Activated effector memory CD4-positive, alpha-beta T cell treated with Interleukin-2 at 50 U/mL for 16 hours (primary cell): ENCODE results near the gene KLF16.

ENCODE experiments used
- DNase-seq: peaks from one replicate; pipeline ENCODE4 v3.0.0-alpha.2; 2020

The KLF16 gene

GRCh38 chr19:1854039-1854541 lies 9.3 kb downstream of the KLF16 start:
- no peak for DNase-seq

DNA sequence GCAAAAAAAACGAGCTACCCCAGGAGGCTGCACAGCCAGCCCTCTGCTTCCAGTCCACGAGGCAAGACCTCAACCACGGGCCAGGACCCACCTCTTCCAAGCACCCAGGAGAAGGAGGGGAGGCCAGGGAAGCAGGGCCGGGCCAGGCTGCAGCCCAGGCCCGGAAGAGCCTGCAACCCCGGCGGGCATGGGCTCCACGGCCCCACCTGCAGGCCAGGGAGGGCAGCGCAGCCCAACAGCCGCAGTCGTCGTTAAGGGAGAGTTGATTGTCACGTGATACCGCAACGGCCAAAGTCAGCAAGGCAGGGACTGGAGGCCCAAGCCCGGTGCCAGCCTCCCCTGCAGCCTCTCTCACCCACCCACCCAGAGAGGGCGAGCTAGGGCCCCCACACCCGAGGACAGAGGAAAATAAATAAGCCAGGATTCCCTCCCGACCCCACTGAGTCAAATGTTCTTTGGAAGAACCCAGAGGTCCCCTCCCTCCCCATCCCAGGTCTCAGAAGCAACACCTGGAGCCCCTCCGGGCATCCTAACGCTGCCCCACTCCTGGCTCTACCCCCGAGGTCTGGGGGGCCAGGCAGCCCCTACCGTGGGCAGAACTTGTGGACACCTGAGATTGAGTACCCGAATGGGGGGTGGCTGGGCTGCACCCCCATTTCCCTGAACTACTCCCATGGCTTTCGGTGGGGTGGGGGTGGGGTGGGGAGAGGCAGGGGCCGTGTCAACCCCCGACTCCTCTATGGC lies 9.9 kb downstream of the KLF16 start:
- DNase-seq = peak; percentile 69

GRCh38 chr19:1852581-1853128 lies 10.7 kb downstream of the KLF16 start:
- no peak for DNase-seq

- no peak for DNase-seq
Measured at GRCh38 chr19:1851654-1852580, 11.5 kb downstream of the KLF16 start.

DNA sequence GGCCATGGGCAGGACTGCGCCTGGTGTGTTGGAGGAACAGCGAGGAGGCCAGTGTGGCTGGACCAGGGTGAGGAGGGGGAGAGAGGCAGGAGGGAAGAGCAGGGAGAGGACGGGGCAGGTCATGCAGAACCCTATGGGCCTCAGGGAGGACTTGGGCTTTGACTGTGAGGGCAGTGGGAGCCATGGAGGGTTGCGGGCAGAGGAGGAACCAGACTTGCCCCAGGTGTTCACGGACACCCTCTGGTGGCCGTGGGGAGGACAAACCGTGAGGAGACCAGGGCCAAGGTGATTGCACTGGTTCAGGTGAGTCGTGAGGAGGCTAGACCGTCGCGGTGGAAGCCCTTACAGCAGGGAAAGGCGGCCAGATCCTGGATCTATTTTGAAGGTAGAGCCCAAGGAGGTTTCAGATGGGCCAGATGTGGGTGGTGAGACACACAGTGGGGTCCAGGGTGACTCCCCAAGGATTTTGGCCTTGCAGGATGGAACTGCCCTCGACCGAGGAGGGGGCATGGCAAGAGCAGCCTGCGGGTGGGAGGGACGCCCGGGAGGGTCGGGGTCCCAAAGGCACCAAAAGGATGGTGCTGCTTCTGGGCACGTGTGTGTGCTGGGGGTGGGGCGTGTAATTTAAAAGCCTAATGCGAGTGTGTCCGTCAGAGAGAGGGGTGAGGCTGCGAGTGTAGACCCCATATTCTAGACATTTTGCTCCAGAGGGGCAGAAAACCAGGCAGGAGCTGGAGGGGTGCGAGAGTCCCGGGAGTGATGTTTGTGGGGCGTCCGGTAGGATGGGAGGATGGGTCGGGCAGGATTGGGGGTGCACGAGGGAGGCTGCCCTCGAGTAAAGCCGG lies 12.3 kb downstream of the KLF16 start:
- no peak for DNase-seq

- no peak for DNase-seq
Measured at GRCh38 chr19:1849886-1850398, 13.4 kb downstream of the KLF16 start.

DNA sequence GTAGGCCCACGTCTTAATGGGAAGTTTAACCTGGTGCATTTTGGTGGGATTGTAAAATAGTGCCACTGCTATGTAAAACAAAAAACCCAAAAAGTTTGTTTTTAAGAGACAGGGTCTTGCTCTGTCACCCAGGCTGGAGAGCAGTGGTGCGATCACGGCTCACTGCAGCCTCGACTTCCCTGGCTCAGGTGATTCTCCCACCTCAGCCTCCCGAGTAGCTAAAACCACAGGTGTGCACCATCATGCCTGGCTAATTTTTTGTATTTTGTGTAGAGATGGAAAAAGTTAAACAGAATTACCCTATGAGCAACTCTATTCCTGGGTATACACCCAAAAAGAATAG lies 14.3 kb downstream of the KLF16 start:
- no peak for DNase-seq

GRCh38 chr19:1848399-1849131 lies 14.8 kb downstream of the KLF16 start, which contains the start of gene REXO1:
Gene REXO1, minus strand, starts transcription at chr19:1848483. Its CDS starts 125 bp downstream, at chr19:1848358.
- peak; percentile 96 for DNase-seq

DNA sequence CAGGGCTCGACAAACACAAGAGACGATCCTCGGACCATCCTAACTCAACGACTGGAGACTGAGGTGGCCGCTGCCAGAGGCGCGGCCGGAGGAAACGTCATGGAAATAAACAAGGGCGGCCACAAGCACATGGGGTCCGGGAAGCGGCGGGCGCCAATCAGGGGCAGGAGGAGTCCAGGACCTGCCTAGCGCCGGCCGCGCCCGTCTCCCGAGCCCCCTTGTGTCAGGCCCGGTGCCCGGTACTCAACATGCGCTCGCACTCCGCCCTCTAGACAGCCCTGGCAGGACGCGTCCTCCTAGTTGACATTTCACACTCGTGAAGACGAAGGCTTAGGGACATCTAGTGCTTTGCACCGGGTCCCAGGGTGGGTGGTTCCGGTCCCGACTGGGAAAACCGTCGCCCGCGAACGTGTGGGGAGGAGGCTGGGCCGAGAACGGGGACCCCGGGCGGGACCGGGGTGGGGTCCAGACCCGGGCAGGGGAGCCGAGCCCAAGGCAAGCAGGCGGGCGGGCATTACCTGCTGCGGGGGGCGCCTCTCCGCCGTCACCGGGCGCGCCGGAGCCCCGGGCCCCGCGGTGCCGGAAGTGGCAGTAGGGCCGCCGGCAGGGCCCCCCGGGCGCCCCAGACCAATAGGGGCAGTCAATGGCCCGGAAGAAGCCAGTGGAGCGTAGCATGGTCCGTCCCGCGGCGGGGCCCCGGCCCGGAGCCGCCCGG lies 15.5 kb downstream of the KLF16 start:
- no peak for DNase-seq

GRCh38 chr19:1847348-1847683 lies 16.1 kb downstream of the KLF16 start:
- DNase-seq = no peak

- no peak for DNase-seq
Measured at GRCh38 chr19:1846517-1847204, 16.7 kb downstream of the KLF16 start.

DNA sequence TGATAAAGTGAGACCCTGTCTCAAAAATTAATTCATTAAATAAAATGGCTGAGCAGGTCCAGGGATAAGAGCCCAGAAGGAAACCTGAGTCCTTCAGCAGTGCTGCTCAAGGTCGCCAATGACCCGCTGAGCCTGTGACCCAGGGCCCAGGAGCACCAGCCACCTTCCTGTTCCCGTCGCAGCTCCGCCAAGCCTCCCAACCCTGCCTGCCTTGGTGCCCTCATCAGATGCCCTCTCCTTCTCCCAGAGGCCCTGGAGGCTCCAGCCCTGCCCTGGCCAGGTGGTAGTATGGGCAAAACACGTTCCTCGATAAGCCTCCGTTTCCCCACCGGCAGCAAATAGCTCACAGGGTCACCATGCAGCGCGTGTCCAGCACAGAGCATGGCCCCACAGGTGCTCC lies 17.7 kb downstream of the KLF16 start:
- DNase-seq = no peak

- DNase-seq = no peak
Measured at GRCh38 chr19:1845125-1845515, 18.3 kb downstream of the KLF16 start.

- no peak for DNase-seq
Measured at GRCh38 chr19:1844513-1845124, 18.8 kb downstream of the KLF16 start.

DNA sequence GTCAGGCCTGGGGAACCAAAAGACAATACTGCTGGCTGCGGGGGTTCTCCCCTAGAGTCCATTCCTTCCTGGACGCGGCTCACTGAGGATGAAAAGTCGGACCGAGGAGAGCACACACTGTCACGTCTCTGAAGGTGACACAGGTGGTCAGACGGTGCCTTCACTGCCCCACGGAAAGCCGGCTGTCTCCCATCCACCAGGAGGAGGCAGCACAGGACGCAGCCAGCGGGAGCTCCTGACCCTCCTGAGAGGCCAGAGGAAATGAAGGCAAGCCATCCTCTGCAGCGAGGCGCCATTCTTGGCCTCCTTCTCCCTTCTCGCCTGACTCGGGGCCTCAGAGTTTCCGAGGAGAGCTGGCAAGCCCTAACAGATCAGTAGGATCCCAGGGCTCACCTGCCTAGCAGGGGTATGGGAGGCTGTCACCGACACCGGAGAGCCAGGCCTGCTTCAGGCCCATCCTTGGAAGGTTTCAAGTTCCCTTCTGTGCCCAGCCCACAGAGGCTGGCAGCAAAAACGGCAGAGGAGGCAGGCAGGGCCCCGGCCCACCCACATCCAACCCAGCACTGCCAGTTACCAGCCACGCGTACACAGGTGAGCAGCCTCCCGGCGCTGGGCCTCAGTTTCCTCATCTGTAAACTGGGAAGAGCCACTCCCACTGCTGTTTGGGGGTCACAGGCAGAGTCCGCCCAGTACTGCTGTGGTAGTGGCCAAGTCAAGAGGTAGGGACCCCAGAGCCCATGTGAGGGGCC lies 19.6 kb downstream of the KLF16 start:
- DNase-seq = no peak

DNA sequence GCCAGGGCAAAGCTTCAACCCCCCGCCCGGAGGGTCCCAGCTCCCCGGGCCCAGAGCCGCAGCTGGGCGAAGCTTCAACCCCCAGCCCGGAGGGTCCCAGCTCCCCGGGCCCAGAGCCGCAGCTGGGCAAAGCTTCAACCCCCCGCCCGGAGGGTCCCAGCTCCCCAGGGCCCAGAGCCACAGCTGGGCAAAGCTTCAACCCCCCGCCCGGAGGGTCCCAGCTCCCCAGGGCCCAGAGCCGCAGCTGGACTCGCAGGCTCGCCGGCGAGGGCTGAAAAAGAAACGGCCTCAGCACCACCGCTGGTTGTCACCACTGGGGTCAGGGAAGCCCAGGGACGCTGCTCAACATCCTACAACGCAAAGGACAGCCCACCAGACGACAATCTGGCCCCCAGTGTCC lies 20.3 kb downstream of the KLF16 start:
- DNase-seq = no peak

DNA sequence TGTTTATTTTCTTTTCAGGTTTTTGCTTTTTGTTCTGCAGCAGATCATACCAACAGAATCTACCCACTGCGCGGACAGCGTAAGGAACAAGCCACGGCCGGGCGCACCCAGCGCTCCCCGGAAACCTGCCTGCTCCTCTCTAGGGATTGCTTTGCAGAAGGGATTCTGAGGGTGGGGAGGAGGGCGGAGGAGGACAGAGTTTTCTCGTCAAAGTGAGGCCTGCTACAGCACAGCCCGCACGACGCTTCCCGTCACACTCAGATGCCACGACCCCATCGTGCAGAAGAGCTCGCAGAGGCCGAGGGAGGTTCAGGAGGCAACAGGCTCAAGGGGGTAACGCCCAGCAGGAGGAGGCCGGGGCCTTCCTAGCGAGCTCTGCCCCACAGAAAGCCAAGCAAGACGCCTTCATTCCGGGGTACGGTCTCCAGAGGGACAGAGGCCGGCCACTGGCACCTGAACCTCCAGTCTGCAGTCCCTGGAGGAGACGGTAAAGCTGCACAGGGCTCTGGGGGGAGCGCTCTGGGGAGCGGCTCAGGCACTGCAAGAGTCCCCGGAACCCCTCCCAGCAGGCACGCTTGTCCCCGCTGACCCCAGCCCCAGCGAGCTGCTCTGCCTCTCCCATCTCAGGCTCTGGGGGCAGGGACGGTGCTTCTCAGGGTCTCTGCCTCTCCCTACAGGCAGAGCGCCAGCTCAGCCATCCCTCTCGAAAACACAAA lies 22.0 kb downstream of the KLF16 start:
- no peak for DNase-seq

- DNase-seq = no peak
Measured at GRCh38 chr19:1840541-1841115, 22.8 kb downstream of the KLF16 start.
